ENCODE measurements around the gene EHD3.

Gene EHD3

GRCh38 chr2:31318361-31319336 is 84.7 kb downstream of the EHD3 start:
- Histone ChIP-seq H3K79me2 (no peaks in the 10 kb centered on the region), H2AFZ (no peak overlapping the region), H3K4me2 (ENCODE audit: low read length) (no peak overlapping the region), H3K9ac (no peak overlapping the region), H3K4me1 (no peaks in the 10 kb centered on the region), H3K9me3 (ENCODE audit: control insufficient read depth, low read length) (no peaks in the 10 kb centered on the region), H3K36me3 (ENCODE audit: control insufficient read depth, insufficient read depth, low read length) (no peaks in the 10 kb centered on the region), H3K4me3 (ENCODE audit: low read depth, low read length) (no peak overlapping the region), H3K27me3 (ENCODE audit: control insufficient read depth, insufficient read depth, low read length) (no peaks in the 10 kb centered on the region), H3K27ac (no peak overlapping the region)
- TF ChIP-seq CTCF (IDR thresholded peaks at IDR 0.05), result no peak

Measured in parathyroid adenoma (tissue), 2 donors.